Islet precursor cell (in vitro differentiated cells): Measurements from ENCODE around the gene OR2V1.
"Not testable (repeated sequence)": the region's sequence is repeated elsewhere in the genome, so short reads cannot be mapped to it uniquely, and the experiment has no call there.

Source experiments
- DNase-seq: peaks from one replicate; pipeline ENCODE4 v3.0.0-alpha.2; 2018

OR2V1 gene

DNA sequence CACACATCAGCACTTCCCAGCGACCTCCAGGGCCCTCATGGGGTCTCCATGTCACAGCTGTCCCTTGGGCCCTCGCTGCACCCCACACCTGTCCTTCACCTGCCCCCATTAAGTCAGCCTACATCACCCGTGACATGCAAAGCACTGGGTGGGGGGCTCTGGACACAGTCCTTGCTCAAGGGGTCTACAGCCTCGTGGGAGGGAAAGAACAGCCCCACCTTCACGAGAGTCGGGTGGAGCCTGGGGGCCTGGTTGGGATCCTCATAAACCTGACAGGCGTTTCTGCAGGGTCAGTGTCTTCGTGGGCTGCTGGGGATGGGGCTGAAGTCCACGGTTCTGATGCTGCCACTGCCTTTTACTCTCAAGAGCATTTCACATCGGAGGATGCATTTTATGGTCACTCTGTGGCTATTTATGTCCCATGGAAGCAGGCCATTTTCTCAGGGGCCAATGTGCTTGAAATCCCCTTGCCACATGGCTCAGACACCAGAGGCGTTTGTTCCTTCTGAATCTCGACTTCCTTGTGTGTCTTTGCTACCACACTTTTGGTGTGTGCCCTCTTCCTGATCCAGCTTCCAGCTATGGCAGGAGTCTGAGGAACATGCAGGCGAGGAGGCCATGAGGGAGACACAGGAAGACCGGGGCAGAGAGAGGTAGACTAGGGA, at the start of gene OR2V1:
OR2V1 (minus strand) TSS at position 338 of the 665 bp plus-strand sequence. CDS start 5,865 bp downstream, outside the sequence.
- no peak for DNase-seq

DNA sequence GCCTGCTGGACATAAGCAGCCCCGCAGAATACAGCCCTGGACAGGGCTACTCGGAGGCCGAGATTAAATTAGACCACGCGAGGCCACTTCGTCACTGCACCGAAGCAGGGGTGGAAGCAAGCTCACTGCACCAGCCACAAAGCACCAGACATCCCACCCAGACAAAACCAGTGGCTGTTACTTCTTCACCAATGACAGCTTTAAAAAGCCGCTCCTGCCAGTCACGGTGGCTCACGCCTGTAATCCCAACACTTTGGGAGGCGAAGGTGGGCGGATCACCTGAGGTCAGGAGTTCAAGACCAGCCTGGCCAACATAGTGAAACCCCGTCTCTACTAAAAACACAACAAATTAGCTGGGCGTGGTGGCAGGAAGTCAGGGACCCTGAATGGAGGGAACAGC, 46.6 kb upstream of the OR2V1 start:
- not testable (repeated sequence) for DNase-seq

DNA sequence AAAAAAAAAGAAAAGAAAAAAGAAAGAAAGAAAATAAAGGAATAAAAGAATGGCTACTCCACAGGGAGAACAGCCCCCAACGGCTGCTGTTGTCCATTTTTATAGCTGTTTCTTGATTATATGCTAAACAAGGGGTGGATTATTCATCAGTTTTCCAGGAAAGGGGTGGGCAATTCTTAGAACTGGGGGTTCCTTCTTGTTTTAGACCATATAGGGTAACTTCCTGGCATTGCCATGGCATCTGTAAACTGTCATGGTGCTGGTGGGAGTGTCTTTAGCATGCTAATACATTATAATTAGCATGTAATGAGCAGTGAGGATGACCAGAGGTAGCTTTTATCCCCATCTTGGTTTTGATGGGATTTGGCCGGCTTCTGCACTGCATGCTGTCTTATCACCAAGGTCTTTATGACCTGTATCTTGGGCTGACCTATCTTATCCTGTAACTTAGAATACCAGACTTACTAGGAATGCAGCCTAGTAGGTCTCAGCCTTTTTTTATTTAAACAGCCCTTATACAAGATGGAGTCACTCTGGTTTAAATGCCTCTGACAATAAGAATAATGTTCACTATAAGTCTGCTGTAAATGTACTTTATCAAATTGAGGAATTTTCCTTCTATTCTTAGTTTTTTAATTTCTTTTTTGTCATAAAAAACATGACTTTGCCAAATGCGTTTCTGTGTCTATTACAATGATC, 45.4 kb upstream of the OR2V1 start:
- DNase-seq: no peak

DNA sequence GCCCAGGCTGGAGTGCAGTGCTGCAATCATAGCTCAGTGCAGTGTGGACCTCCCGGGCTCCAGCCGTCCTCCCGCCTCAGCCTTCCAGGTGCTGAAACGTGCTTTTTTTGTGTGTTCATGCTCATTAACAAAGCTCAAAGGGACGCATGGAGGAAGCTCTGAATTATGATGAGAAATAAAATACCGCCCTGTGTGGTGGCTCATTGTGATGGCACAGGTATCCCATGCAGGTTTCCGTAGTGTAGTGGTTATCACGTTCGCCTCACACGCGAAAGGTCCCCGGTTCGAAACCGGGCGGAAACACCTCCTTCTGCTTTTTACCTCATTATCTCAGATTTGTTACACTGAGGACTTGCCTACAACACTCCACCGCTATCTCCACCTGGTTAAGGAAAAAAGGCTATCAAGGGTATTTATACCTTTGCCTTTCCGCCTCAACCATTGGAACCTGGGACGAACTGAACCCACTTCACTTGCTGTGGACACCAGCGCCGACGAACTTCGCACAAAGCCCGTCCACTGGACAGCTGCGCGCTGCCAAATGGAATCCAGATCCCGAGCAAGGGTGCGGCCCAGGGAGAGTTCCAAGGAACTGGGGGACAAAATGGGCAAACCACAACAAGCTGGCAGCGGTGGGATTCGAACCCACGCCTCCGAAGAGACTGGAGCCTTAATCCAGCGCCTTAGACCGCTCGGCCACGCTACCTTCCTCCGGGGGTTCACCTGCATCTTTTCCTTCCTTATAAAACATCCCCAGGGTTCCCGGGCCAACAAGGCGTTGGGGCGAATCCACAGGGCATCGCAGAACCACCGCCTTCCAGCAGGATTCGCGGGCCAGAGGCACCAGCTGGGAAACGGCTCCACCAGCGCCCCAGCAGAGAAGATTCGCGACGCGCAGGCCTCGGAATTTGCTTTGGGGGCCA, 42.7 kb upstream of the OR2V1 start:
- DNase-seq: peak; percentile 88

DNA sequence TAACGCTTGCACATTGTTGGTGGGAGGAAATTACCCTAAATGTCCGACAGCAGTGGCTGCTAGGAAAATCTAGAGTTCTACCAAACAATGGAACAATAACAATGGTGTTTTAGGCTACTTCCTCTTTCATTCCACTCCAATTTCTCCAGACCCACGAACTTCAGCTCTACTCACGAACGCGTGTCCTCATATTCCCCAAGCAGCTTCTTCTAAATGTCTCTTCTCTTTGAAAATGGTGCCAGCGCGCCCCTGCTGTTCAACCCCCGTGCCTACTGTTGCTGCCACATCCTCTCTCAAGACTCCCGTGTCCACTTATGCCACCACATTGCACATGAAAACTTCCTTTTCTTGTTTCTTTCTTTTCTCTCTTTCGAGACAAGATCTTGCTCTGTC, 42.1 kb upstream of the OR2V1 start:
- no peak for DNase-seq

- no peak for DNase-seq
Observed at GRCh38 chr5:181171782-181172181, 40.8 kb upstream of the OR2V1 start.

DNA sequence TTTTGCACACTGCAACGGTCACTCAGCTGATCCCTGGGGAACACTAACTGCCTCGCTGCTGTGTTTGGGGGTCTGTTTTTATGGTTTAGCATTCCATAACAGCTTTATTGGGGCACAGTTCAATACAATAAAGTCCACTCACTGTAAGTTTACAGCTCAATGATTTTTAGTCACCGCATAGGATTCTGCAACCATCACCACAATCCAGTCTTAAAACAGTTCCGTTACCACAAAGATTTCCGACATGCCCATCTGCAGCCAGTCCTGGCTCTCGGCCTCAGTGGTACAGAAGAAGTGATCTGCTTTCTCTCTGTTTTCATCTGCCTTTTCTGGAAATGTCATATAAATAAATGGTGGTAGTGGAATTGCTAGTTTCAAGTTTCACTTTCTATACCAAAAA, 40.0 kb upstream of the OR2V1 start:
- no peak for DNase-seq

GRCh38 chr5:181170237-181170825, 39.4 kb upstream of the OR2V1 start:
- peak; percentile 65 for DNase-seq

DNA sequence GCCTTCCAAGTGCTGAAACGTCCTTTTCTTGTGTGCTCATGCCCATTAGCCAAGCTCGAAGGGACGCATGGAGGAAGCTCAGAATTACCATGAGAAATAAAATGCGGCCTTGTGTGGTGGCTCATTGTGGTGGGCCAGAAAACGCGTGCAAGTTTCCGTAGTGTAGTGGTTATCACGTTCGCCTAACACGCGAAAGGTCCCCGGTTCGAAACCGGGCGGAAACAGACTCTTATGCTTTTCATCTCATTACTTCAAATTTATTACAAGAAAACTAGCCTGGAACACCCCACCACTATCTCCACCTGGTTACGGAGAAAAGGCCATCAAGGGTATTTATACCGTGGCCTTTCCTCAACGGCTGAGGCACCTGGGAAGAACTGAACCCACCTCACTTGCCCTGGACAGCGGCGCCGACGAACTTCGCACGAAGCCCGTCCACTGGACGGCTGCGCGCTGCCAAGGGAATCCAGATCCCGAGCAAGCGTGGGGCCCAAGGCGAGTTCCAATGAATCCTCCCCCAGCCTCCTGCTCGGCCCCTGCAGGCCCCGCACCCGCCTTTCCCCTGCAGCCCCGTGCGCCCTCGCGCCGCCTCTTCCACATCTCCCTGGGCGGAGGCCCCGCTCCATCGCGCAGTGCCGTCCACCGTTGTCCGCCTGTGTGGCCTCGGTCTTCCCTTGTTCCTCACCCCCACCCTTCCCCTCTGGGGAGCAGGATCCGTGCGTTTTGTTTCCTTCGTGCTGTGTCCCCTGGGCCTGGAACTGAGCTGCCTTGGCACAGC, 38.7 kb upstream of the OR2V1 start:
- DNase-seq: peak; percentile 81

GRCh38 chr5:181168595-181169118, 37.7 kb upstream of the OR2V1 start:
- DNase-seq: no peak

DNA sequence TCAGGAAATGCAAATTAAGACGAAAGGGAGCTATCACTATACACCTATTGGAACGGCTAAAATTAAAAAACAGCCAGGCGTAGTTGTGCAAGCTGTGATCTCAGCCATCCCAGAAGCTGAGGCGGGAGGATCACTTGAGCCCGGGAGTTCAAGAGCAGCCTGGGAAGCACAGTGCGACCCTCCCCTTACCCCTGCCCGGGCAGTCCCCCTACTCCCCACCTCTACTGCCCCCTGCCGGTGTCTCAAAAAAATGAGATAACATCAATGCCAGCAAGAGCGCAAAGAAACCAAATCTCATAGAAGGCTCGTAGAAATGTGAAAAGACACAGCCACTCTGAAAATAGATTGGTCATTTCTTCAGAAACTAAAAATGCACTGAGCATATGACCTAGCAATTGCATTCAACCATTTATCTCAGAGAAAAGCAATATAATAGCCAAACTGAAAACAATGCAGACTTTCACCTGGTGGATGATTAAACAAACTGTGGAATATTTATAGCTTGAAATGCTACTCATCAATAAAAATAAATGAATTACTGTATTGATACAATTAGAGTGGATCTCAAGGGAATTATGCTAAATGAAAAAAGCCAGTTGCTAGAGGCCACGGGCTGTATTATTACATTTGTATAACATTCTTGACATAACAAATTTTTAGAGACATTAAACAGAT, 37.0 kb upstream of the OR2V1 start:
- DNase-seq: peak; percentile 83

- no peak for DNase-seq
Observed at GRCh38 chr5:181166812-181167733, 36.1 kb upstream of the OR2V1 start.

- DNase-seq: no peak
Observed at GRCh38 chr5:181164076-181164952, 33.3 kb upstream of the OR2V1 start.

DNA sequence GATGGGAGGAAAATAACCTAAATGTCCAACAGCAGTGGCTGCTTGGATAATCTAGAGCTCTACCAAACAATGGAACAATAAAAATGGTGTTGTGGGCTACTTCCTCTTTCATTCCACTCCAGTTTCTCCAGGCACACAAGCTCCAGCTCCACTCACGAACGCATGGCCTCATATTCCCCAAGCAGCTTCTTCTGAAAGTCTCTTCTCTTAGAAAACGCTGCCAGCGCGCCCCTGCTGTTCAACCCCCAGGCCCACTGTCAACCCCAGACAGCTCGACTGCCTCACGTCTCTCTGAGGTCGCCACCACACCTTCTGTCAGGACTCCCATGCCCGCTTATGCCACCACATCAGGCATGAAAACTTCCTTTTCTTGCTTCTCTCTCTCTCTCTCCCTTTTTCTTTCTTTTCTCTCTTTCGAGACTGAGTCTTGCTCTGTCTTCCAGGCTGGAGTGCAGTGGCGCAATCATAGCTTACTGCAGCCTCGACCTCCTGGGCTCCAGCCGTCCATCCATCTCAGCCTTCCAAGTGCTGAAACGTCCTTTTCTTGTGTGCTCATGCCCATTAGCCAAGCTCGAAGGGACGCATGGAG, 32.6 kb upstream of the OR2V1 start:
- peak; percentile 68 for DNase-seq

- DNase-seq: no peak
Observed at GRCh38 chr5:181161534-181162175, 30.7 kb upstream of the OR2V1 start.

DNA sequence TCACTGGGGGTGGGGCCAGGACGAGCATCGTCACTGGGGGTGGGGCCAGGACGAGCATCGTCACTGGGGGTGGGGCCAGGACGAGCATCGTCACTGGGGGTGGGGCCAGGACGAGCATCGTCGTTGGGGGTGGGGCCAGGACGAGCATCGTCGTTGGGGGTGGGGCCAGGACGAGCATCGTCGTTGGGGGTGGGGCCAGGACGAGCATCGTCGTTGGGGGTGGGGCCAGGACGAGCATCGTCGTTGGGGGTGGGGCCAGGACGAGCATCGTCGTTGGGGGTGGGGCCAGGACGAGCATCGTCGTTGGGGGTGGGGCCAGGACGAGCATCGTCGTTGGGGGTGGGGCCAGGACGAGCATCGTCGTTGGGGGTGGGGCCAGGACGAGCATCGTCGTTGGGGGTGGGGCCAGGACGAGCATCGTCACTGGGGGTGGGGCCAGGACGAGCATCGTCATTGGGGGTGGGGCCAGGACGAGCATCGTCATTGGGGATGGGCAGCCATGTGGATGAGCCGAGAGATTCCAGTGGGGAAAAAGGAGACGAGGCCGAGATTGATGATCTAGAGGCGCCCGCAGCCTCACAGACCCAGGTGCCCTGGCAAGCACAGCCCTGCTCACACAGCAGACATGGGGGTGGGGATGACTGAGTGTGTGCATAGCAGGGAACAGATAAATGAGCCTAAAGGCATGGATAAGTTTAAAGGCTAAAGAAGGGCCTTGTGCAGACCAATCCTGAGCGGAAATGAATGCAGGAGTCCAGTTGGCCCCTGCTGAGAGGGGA, 30.0 kb upstream of the OR2V1 start:
- not testable (repeated sequence) for DNase-seq

DNA sequence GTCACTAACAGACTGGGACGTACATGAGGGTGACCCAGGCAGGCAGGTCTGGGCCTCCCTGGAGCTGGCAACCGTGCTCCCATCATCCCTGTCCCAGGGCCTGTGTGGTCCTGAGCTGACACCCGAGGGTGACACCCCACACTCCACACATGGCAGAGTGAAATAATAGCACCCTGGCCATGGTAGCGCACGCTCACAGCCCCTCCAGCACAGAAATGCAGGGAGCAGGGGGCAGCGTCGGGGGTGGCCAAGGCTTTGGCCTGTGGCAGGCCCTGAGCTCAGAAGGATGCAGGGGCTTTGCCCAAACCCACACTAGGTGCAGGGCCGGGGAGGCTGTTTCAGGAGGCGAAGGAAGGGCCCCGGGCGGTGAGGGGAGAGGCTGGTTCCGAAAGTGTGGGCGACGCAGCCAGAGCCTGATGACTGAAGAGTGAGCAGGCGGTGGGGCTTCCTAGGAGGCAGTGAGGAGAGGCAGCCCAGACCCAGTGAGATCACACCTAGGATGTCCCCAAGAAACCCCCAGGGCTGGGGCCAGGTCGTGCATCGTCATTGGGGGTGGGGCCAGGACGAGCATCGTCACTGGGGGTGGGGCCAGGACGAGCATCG, 29.3 kb upstream of the OR2V1 start:
- DNase-seq: peak; percentile 59
